Muscle of back (tissue), 13 donors: Measurements from ENCODE around the gene PCDHGB4. TPM values are rescaled to one million over a fixed set of nuclear protein-coding genes. Genes with fewer than 3 reads are reported as not detected.
"Not testable (repeated sequence)": the region's sequence is repeated elsewhere in the genome, so short reads cannot be mapped to it uniquely, and the experiment has no call there.

Source experiments
- DNase-seq, 3 donors: peaks; one replicate each; pipeline versions ENCODE4 v3.0.0 to v3.0.0-alpha.2; 2013
- long read RNA-seq, 9 donors: transcript quantifications; one replicate each; lab custom pipeline, GENCODE V29; 2026
- polyA plus RNA-seq, 10 donors: library from polyadenylated mRNA; unstranded; fragments of 120-200 nt; gene quantifications; one replicate each; pipeline ENCODE4 v1.2.1, GENCODE V29; 2013; ENCODE audit not compliant: insufficient read length in 10 of 10

Gene PCDHGB4
- polyA plus RNA-seq = 1 to 10 TPM; 1.7 to 3.9 (median 2.5) TPM
- long read RNA-seq, donor 1, full-length matches to known transcripts = 4 of 4 reads
- long read RNA-seq, donor 1, partial matches to known transcripts = 0 of 4 reads
- long read RNA-seq, donor 1, other reads (novel, unspliced or antisense) = 0 of 4 reads
- long read RNA-seq, donor 2 = 0 reads
- long read RNA-seq, donor 3 = 0 reads
- long read RNA-seq, donor 4 = 0 reads
- long read RNA-seq, donor 5, full-length matches to known transcripts = 3 of 3 reads
- long read RNA-seq, donor 5, partial matches to known transcripts = 0 of 3 reads
- long read RNA-seq, donor 5, other reads (novel, unspliced or antisense) = 0 of 3 reads
- long read RNA-seq, donor 6, full-length matches to known transcripts = 1 of 1 reads
- long read RNA-seq, donor 6, partial matches to known transcripts = 0 of 1 reads
- long read RNA-seq, donor 6, other reads (novel, unspliced or antisense) = 0 of 1 reads
- long read RNA-seq, donor 7 = 0 reads
- long read RNA-seq, donor 8, full-length matches to known transcripts = 1 of 1 reads
- long read RNA-seq, donor 8, partial matches to known transcripts = 0 of 1 reads
- long read RNA-seq, donor 8, other reads (novel, unspliced or antisense) = 0 of 1 reads
- long read RNA-seq, donor 9 = 0 reads

GRCh38 chr5:141387557-141388311, at the start of gene PCDHGB4:
Gene PCDHGB4 (plus strand): TSS chr5:141387698. CDS start chr5:141387885, 187 bp downstream.
- not testable (repeated sequence) for DNase-seq

- peak; percentile 19 to 53 (median 34) for DNase-seq
Measured at GRCh38 chr5:141338538-141339306, 48.8 kb upstream of the PCDHGB4 start, which contains the start of gene PCDHGA2. Gene PCDHGA2 (plus strand): TSS chr5:141338760.

DNA sequence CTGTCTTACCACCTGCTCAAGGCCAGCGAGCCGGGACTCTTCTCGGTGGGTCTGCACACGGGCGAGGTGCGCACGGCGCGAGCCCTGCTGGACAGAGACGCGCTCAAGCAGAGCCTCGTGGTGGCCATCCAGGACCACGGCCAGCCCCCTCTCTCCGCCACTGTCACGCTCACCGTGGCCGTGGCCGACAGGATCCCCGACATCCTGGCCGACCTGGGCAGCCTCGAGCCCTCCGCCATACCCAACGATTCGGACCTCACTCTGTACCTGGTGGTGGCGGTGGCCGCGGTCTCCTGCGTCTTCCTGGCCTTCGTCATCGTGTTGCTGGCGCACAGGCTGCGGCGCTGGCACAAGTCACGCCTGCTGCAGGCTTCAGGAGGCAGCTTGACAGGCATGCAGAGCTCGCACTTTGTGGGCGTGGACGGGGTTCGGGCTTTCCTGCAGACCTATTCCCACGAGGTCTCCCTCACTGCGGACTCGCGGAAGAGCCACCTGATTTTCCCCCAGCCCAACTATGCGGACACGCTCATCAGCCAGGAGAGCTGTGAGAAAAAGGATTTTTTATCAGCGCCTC, 46.6 kb upstream of the PCDHGB4 start:
- DNase-seq = not testable (repeated sequence)

- no peak for DNase-seq
Measured at GRCh38 chr5:141342773-141343172, 44.7 kb upstream of the PCDHGB4 start.

DNA sequence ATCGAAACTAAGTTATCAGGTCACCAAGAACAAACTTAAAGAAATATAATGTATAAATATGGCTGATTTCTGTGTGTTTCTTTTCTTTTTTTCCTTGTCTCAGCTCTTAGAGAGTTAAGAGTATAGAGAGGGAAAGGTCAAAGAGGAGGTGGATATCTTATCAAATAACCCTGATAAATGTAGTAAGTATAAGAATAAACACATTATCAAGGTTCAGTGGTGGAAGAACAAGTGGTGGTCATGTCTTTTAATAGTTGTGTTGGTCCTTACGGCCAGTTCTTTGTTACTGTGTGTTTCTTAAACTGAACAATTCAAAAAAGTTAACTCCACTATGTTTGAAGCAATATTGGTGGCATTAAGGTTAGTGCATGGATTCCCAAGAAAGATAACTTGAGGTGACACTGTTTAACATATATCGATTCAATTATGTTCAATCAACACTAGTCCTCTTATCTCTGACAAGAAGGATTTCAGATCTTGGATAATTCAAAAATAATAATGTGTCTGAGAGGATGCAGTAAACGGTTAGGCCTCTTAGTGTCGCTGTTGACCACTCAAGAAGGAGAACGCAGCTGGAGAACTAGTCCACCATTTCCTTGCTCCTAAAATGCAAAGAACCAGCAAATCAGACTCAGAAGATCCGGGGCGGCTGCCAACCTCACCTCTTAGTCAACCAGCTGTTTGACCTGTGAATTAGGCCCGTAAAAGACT, 44.1 kb upstream of the PCDHGB4 start, which contains the start of gene PCDHGA3:
TSS of gene PCDHGA3 (plus strand) at position 588 of the 711 bp plus-strand sequence. CDS start 205 bp downstream, outside the sequence.
- peak in 1 of 3 donors; percentile 14 for DNase-seq

GRCh38 chr5:141343953-141344463, 43.5 kb upstream of the PCDHGB4 start:
- DNase-seq = peak in 1 of 3 donors; percentile 17

GRCh38 chr5:141345327-141345726, 42.2 kb upstream of the PCDHGB4 start:
- no peak for DNase-seq

DNA sequence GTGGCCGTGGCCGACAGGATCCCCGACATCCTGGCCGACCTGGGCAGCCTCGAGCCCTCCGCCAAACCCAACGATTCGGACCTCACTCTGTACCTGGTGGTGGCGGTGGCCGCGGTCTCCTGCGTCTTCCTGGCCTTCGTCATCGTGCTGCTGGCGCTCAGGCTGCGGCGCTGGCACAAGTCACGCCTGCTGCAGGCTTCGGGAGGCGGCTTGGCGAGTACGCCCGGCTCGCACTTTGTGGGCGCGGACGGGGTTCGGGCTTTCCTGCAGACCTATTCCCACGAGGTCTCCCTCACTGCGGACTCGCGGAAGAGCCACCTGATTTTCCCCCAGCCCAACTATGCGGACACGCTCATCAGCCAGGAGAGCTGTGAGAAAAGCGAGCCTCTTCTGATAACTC, 41.5 kb upstream of the PCDHGB4 start:
- DNase-seq = not testable (repeated sequence)

- DNase-seq = no peak
Measured at GRCh38 chr5:141349917-141350619, 37.4 kb upstream of the PCDHGB4 start, which contains the start of gene PCDHGB1. Gene PCDHGB1 (plus strand): TSS chr5:141350099. CDS start chr5:141350261, 162 bp downstream.

- DNase-seq = no peak
Measured at GRCh38 chr5:141351591-141351990, 35.9 kb upstream of the PCDHGB4 start.

DNA sequence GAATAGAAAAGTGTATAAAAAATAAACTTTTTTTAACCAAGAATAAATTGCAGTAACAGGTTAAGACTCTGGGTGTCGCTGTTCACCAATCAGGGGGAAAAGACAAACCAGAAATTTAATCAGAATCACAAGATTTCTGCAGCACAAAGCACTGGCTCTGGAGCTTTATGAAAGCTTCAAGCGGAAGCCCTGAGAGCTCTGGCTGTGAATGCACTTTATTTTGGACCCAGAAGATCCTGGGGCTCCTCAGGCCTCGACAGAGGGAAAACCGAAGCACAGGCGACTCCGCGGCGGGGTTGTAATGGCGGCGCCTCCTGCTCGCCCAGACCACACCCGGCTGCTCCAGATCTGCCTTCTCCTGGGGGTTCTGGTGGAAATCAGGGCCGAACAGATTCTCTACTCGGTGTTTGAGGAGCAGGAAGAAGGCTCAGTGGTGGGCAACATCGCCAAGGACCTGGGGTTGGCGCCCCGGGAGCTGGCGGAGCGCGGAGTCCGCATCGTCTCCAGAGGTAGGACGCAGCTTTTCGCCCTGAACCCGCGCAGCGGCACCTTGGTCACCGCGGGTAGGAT, 32.5 kb upstream of the PCDHGB4 start, which contains the start of gene PCDHGA4:
TSS of gene PCDHGA4 (plus strand) at position 122 of the 570 bp plus-strand sequence. CDS start at position 209, 87 bp downstream.
- no peak for DNase-seq

DNA sequence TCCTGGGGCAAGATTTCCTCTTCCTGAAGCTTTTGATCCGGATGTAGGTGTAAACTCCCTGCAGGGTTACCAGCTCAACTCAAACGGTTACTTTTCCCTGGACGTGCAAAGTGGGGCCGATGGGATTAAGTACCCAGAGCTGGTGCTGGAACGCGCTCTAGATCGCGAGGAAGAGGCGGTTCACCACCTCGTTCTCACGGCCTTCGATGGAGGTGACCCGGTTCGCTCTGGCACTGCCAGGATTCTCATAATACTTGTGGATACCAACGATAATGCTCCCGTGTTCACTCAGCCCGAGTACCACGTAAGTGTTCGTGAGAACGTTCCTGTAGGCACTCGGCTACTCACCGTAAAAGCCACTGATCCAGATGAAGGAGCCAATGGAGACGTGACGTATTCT, 31.9 kb upstream of the PCDHGB4 start:
- DNase-seq = no peak

- no peak for DNase-seq
Measured at GRCh38 chr5:141356133-141356532, 31.4 kb upstream of the PCDHGB4 start.

DNA sequence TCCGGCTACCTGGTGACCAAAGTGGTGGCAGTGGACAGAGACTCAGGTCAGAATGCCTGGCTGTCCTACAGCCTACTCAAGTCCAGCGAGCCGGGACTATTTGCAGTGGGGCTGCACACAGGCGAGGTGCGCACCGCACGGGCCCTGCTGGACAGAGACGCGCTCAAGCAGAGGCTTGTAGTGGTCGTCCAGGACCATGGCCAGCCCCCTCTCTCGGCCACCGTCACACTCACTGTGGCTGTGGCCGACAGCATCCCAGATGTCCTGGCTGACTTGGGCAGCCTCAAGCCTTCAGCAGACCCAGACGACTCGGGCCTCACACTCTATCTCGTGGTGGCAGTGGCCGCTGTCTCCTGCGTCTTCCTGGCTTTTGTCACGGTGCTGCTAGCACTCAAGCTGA, 30.5 kb upstream of the PCDHGB4 start:
- no peak for DNase-seq

GRCh38 chr5:141359790-141360426, 27.6 kb upstream of the PCDHGB4 start, which contains the start of gene PCDHGB2:
Gene PCDHGB2 (plus strand): TSS chr5:141359994. CDS start chr5:141360136, 142 bp downstream.
- DNase-seq = peak in 1 of 3 donors; percentile 11

DNA sequence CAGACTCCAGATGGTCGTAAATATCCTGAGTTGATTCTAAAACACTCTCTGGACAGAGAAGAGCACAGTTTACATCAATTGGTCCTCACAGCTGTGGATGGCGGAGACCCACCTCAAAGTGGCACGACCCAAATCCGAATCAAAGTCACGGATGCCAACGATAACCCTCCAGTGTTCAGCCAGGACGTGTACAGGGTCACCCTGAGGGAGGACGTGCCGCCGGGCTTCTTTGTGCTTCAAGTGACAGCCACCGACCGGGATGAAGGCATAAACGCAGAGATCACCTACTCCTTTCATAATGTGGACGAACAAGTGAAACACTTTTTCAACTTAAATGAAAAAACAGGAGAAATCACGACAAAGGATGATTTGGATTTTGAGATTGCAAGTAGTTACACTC, 26.8 kb upstream of the PCDHGB4 start:
- no peak for DNase-seq

GRCh38 chr5:141362719-141363118, 24.8 kb upstream of the PCDHGB4 start:
- DNase-seq = no peak
